ENCODE results near the gene RANBP17. TPM values are rescaled to one million over a fixed set of nuclear protein-coding genes. Genes with fewer than 3 reads are reported as not detected.
"Not testable (repeated sequence)": the region's sequence is repeated elsewhere in the genome, so short reads cannot be mapped to it uniquely, and the experiment has no call there.

Gene RANBP17
- total and polyA plus RNA-seq, 12 donors = 5.5 to 119 (median 22.2) TPM

DNA sequence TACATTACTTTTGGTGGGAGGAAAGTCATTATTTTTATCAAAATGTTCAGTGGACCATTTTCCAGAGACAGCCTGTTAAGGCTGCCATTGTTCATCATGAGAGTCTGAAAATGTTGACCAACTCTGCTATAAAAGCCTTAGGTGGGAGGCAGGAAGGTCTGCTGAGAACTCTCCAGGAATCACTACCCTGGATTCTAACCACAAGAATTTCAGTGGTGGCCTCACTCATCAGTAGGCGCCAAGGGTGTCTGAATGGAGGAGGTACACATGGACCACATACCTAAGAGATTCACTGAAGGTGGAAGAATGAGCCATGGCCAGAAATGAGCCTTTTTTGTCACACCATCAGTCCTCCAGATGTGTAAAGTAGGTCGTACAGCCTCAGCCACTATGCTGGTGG lies 426.2 kb downstream of the RANBP17 start:
- 86 to 95% (median 93%) methylated on average over 2 of the region's 2 CpGs for WGBS, 4 donors
- H3K27ac ChIP-seq = no peak overlapping the region
- intact Hi-C loops (cut with DNase I) = no loop called here

DNA sequence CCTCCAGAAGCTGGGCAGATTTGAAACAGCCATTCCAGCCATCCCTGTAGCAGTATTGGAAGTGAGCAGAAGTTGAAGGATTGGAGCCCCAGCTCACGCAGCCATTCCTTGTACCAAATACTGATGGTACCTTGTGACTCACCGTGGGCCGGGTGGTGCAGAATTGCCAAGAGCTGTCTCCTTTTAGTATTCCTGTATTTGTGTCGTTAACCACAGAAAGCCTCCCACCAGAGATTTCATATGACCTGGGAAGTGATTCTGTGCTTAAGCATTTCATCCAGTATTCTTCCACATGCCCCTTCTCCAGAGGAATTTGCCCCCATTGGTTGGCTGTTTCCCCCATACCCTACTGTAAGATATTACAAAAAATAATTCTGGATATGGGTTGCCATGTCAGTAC lies 429.6 kb downstream of the RANBP17 start:
- Histone ChIP-seq H3K4me3 (no peak overlapping the region), H3K36me3 (replicated peaks in 1 of 2) (no peaks in the 10 kb centered on the region)

More for the DNA sequence above, 426.2 kb downstream of the RANBP17 start:
- no peak overlapping the region for H3K4me3 ChIP-seq
- TF ChIP-seq, protein P1, sequence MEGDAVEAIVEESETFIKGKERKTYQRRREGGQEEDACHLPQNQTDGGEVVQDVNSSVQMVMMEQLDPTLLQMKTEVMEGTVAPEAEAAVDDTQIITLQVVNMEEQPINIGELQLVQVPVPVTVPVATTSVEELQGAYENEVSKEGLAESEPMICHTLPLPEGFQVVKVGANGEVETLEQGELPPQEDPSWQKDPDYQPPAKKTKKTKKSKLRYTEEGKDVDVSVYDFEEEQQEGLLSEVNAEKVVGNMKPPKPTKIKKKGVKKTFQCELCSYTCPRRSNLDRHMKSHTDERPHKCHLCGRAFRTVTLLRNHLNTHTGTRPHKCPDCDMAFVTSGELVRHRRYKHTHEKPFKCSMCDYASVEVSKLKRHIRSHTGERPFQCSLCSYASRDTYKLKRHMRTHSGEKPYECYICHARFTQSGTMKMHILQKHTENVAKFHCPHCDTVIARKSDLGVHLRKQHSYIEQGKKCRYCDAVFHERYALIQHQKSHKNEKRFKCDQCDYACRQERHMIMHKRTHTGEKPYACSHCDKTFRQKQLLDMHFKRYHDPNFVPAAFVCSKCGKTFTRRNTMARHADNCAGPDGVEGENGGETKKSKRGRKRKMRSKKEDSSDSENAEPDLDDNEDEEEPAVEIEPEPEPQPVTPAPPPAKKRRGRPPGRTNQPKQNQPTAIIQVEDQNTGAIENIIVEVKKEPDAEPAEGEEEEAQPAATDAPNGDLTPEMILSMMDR (IDR thresholded peaks at IDR 0.05) = no peak
- TF ChIP-seq POLR2A (IDR thresholded peaks at IDR 0.05) = no peak
- no peak for DNase-seq
- H3K4me1 ChIP-seq (replicated peaks in 1 of 2) = no peaks in the 10 kb centered on the region
- H3K27me3 ChIP-seq = no peaks in the 10 kb centered on the region
- no peaks in the 10 kb centered on the region for H3K36me3 ChIP-seq (replicated peaks in 1 of 2)
- H3K9me3 ChIP-seq (replicated peaks in 1 of 3) = no peaks in the 10 kb centered on the region

DNA sequence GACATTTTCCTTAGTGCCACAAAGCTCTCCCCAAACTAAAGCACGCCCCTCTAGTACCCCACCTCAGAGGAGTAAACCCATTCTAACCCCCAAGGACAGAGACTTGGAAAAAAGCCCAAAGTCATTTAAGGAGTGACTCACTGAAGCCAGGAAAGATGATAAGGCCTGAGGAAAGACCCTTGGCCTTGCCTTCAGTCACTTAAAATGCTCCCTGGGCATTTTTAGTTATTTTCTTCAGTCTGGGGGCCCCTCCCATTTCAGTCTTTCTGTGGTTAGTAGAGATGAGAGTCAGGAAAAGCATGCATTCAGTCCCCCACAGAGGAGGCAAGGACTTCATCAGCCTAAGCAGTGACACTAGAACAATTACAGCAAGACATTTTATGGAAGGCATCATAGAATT lies 433.5 kb downstream of the RANBP17 start:
- 42 to 64% (median 52%) methylated on average over 1 of the region's 1 CpG for WGBS, 4 donors
- no peak for DNase-seq
- Histone ChIP-seq H3K4me1 (replicated peaks in 1 of 2) (peaks cover 0 to 5% of the 10 kb centered on the region in 2 donors), H3K27ac (no peak overlapping the region), H3K27me3 (no peaks in the 10 kb centered on the region), H3K9me3 (replicated peaks in 1 of 3) (no peaks in the 10 kb centered on the region), H3K4me3 (no peak overlapping the region), H3K36me3 (replicated peaks in 1 of 2) (no peaks in the 10 kb centered on the region)
- TF ChIP-seq, protein P1 (IDR thresholded peaks at IDR 0.05) = no peak
- TF ChIP-seq POLR2A (IDR thresholded peaks at IDR 0.05) = no peak
- intact Hi-C loops (cut with DNase I) = no loop called here

More for the DNA sequence above, 429.6 kb downstream of the RANBP17 start:
- no peak for TF ChIP-seq POLR2A (IDR thresholded peaks at IDR 0.05)
- TF ChIP-seq, protein P1 (IDR thresholded peaks at IDR 0.05) = no peak
- DNase-seq = no peak
- Histone ChIP-seq H3K27me3 (no peaks in the 10 kb centered on the region), H3K9me3 (replicated peaks in 1 of 3) (no peaks in the 10 kb centered on the region), H3K27ac (no peak overlapping the region), H3K4me1 (replicated peaks in 1 of 2) (peaks cover 0 to 5% of the 10 kb centered on the region in 2 donors)
- intact Hi-C loops (cut with DNase I) = no loop called here
- WGBS, 4 donors = 86 to 98% (median 95%) methylated on average over 4 of the region's 4 CpGs

DNA sequence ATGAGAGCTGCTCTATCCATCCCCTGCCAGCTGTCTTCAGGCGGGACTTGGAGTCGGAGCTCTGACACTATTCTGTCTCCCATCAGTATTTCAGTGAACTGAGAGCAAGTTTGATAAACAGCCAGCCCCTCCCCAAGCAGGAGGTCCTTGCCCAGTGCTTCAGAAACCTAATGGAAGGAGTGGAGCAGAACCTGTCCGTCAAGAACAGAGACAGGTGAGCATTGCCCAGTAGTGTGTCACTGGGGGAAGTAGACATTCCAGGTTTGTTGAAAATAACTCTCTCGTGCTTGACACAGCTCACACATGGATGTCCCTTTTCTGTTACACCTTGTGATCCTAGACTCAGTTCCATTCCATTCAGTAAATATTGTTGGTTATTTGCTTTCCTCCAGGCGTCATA lies 434.0 kb downstream of the RANBP17 start:
- no peak for DNase-seq
- no peaks in the 10 kb centered on the region for H3K27me3 ChIP-seq
- H3K36me3 ChIP-seq (replicated peaks in 1 of 2) = no peaks in the 10 kb centered on the region
- no peak overlapping the region for H3K27ac ChIP-seq
- H3K4me1 ChIP-seq (replicated peaks in 1 of 2) = peaks cover 0 to 5% of the 10 kb centered on the region in 2 donors
- H3K4me3 ChIP-seq = no peak overlapping the region
- no peak for TF ChIP-seq POLR2A (IDR thresholded peaks at IDR 0.05)
- TF ChIP-seq, protein P1 (IDR thresholded peaks at IDR 0.05) = no peak
- no peaks in the 10 kb centered on the region for H3K9me3 ChIP-seq (replicated peaks in 1 of 3)
- intact Hi-C loops (cut with DNase I) = no loop called here
- WGBS, 4 donors = 92 to 97% (median 95%) methylated on average over 5 of the region's 5 CpGs

DNA sequence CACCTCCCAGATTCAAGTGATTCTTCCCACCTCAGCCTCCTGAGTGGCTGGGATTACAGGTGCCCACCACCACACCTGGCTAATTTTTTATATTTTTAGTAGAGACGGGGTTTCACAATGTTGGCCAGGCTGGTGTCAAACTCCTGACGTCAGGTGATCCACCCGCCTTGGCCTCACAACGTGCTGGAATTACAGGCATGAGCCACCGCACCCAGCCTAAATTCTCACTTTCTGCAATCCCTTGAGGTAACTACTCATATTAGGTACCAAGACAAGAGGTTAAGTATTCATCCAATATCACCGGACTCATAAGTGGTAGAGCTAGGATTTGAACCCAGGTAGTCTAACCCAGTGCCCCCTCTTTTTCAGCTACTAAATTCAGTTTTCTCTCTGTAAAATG lies 436.1 kb downstream of the RANBP17 start:
- H3K27me3 ChIP-seq; H3K4me1 ChIP-seq (replicated peaks in 1 of 2); DNase-seq; intact Hi-C loops (cut with DNase I); H3K4me3 ChIP-seq; H3K9me3 ChIP-seq (replicated peaks in 1 of 3); H3K36me3 ChIP-seq (replicated peaks in 1 of 2); H3K27ac ChIP-seq: not testable (repeated sequence)
- 86 to 99% (median 94%) methylated on average over 6 of the region's 6 CpGs for WGBS, 4 donors
